ENCODE measurements around the gene KRTAP4-11. TPM values are rescaled to one million over a fixed set of nuclear protein-coding genes. Genes with fewer than 3 reads are reported as not detected.
"Not testable (repeated sequence)": the region's sequence is repeated elsewhere in the genome, so short reads cannot be mapped to it uniquely, and the experiment has no call there.

The KRTAP4-11 gene
- total and polyA plus RNA-seq, 2 of the 8 experiments (the other 6 are each of a cell fraction or from before 2014, with no cell fraction given): not detected

DNA sequence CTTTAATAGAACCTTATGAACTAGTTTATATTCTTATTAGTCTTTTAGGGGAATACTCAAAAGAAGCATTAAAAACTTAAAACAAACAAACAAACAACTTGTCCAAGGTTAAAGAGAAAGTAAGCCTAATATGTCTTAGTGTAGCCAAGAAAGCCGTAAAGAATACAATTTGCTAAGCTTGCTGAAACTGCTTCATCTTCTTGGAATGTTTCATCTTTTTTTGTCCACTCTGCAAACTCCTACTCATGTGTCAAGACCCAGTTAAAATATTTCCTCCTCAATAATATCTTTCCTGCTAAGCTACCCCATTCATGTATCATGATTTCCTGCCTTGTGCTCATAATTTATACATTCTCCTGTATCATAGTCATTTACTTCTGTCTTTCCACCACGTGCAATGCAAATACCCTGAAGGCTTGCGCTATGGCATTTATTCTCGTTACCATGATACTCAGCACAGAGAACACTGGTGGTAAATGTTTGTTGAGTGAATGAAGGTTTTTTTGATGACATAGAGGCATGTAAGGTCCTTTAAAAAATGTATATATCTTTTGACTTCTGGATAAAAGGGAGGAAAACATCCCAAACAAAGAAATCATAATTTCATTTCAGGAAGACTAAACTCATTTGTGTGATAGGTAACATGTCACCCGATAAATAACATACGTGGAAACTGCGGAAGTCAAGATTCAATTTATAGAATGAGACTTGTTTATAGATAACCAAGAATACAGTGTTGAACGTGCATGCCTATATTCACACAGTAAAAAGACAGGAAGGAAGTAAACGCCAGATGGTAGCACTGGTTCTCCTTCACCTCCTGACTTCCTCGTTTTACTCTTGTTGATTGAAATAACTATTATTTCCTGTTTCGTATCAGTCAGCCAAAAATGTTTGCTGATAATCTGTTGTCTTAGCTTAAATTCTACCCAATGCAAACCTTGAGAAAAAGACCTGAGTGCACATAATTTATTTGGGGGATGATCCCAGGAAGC, 1.8 kb upstream of the KRTAP4-11 start:
- H2BK20ac ChIP-seq (ENCODE audit: low read length); H4K20me1 ChIP-seq (replicated peaks in 1 of 2; ENCODE audit: control insufficient read depth in 1 of 2, insufficient read depth in 2 of 2, low read length in 2 of 2); H3K4me1 ChIP-seq (replicated peaks in 1 of 4; ENCODE audit: control insufficient read depth in 3 of 4, insufficient read depth in 4 of 4, low read length in 3 of 4); H3K9ac ChIP-seq (replicated peaks in 1 of 4; ENCODE audit: extremely low read depth in 1 of 4, low read depth in 3 of 4, low read length in 3 of 4); H3K9me3 ChIP-seq (ENCODE audit: insufficient read depth in 2 of 2, low read depth in 1 of 2, low read length in 1 of 2); H2BK12ac ChIP-seq (ENCODE audit: low read depth, low read length); H2AFZ ChIP-seq (ENCODE audit: low read length); H3K4me2 ChIP-seq (ENCODE audit: insufficient read depth in 1 of 2, low read depth in 2 of 2, low read length in 2 of 2); H3K36me3 ChIP-seq (ENCODE audit: control insufficient read depth in 2 of 4, insufficient read depth in 4 of 4, low read length in 3 of 4); H3K27ac ChIP-seq (ENCODE audit: low read depth, low read length); H3K4ac ChIP-seq (replicated peaks; ENCODE audit: insufficient read length, low read depth, low read length); H3K56ac ChIP-seq (replicated peaks; ENCODE audit: insufficient read length, low read depth, low read length); POLR2A ChIA-PET (ENCODE audit: partially characterized antibody); H3K4me3 ChIP-seq (ENCODE audit: extremely low read depth in 1 of 4, insufficient read depth in 2 of 4, low read depth in 3 of 4, low read length in 4 of 4); H2BK15ac ChIP-seq (ENCODE audit: low read length); FAIRE-seq; H3K27me3 ChIP-seq (replicated peaks in 1 of 4; ENCODE audit: control insufficient read depth in 3 of 4, extremely low read depth in 1 of 4, insufficient read depth in 3 of 4, low read length in 3 of 4); H4K91ac ChIP-seq (replicated peaks; ENCODE audit: insufficient read length, low read length); H3K23ac ChIP-seq (ENCODE audit: insufficient read length); DNase-seq (ENCODE audit: low read depth in 1 of 2, low spot score in 2 of 2); H3K79me2 ChIP-seq (ENCODE audit: control insufficient read depth in 1 of 2, insufficient read depth in 2 of 2, low read length in 2 of 2); H3K14ac ChIP-seq (ENCODE audit: insufficient read length); H3K79me1 ChIP-seq (ENCODE audit: low read depth, low read length); H2BK120ac ChIP-seq (replicated peaks; ENCODE audit: low read depth, low read length); H3K18ac ChIP-seq (ENCODE audit: extremely low read depth, low read length); H2AK5ac ChIP-seq (ENCODE audit: low read depth, low read length); H4K5ac ChIP-seq (ENCODE audit: insufficient read length, low read depth, low read length); H2BK5ac ChIP-seq (ENCODE audit: low read depth, low read length); H3K23me2 ChIP-seq (ENCODE audit: low read depth, low read length); H4K8ac ChIP-seq (ENCODE audit: extremely low read depth, insufficient read depth, low read length): not testable (repeated sequence)
- CTCF ChIA-PET (ENCODE audit: partially characterized antibody): interaction anchor here (0.7 kb wide), 1 partner anchor 10 kb away, joined by 3 read pairs; no protein-coding TSS in a partner anchor
- WGBS, 2 experiments (ENCODE audit: extremely low coverage in 1 of 2, insufficient coverage in 1 of 2, insufficient read length in 1 of 2, insufficient replicate concordance in 2 of 2, low coverage in 1 of 2, low lambda C conversion rate in 2 of 2, missing lambda C conversion rate in 1 of 2): 85% methylated on average over 11 of the region's 11 CpGs; no CpG with 5 or more reads in 1 of the 2 experiments
